T1000 (cell line): ENCODE results near the gene TXNRD2.

Experiments used
- DNase-seq: peaks from one replicate; lab custom pipeline; 2025; ENCODE audit warnings: mixed read lengths; lab: John Stamatoyannopoulos, UW

Gene TXNRD2

GRCh38 chr22:19904935-19905334 lies 36.7 kb downstream of the TXNRD2 start:
- no peak for DNase-seq

- DNase-seq, result no peak
Measured at GRCh38 chr22:19904174-19904856, 37.3 kb downstream of the TXNRD2 start.

GRCh38 chr22:19903513-19903912 lies 38.1 kb downstream of the TXNRD2 start:
- no peak for DNase-seq

GRCh38 chr22:19903031-19903430 lies 38.6 kb downstream of the TXNRD2 start:
- no peak for DNase-seq

- DNase-seq, result no peak
Measured at GRCh38 chr22:19902245-19902715, 39.3 kb downstream of the TXNRD2 start.

GRCh38 chr22:19901577-19902244 lies 39.9 kb downstream of the TXNRD2 start:
- DNase-seq, result no peak

GRCh38 chr22:19900707-19901436 lies 40.7 kb downstream of the TXNRD2 start:
- DNase-seq, result no peak

- DNase-seq, result no peak
Measured at GRCh38 chr22:19898831-19899567, 42.6 kb downstream of the TXNRD2 start.

- DNase-seq, result no peak
Measured at GRCh38 chr22:19898145-19898544, 43.5 kb downstream of the TXNRD2 start.

- DNase-seq, result no peak
Measured at GRCh38 chr22:19897726-19898125, 43.9 kb downstream of the TXNRD2 start.

GRCh38 chr22:19896665-19897355 lies 44.8 kb downstream of the TXNRD2 start:
- no peak for DNase-seq

GRCh38 chr22:19895160-19895849 lies 46.3 kb downstream of the TXNRD2 start:
- no peak for DNase-seq

- DNase-seq, result no peak
Measured at GRCh38 chr22:19893363-19893762, 48.3 kb downstream of the TXNRD2 start.

GRCh38 chr22:19892925-19893324 lies 48.7 kb downstream of the TXNRD2 start:
- DNase-seq, result no peak

GRCh38 chr22:19892257-19892879 lies 49.2 kb downstream of the TXNRD2 start:
- no peak for DNase-seq

GRCh38 chr22:19891317-19892256 lies 50.0 kb downstream of the TXNRD2 start:
- peak; percentile 52 for DNase-seq

- no peak for DNase-seq
Measured at GRCh38 chr22:19890502-19891316, 50.9 kb downstream of the TXNRD2 start.

- DNase-seq, result no peak
Measured at GRCh38 chr22:19889951-19890350, 51.7 kb downstream of the TXNRD2 start.
